ENCODE data around the gene IER3.

IER3 gene

GRCh38 chr6:30744054-30744805, at the start of gene IER3:
TSS of gene IER3 (minus strand) at chr6:30744547. CDS start at chr6:30744518, 29 bp downstream.
- peak; percentile 69 for TF ChIP-seq CTCF (conservative IDR thresholded peaks at IDR 0.05; ENCODE audit: low read depth, low read length)
- peak within 1 kb of the TSS; percentile 90 for H3K4me3 ChIP-seq (ENCODE audit: low read depth, low read length)
- peak; percentile 93 for DNase-seq (ENCODE audit: low read depth)

- DNase-seq (ENCODE audit: low read depth) = peak; percentile 89
- no peak for TF ChIP-seq CTCF (conservative IDR thresholded peaks at IDR 0.05; ENCODE audit: low read depth, low read length)
- H3K4me3 ChIP-seq (ENCODE audit: low read depth, low read length) = no peak overlapping the region
Measured at GRCh38 chr6:30793521-30794194, 49.3 kb upstream of the IER3 start.

- no peak overlapping the region for H3K4me3 ChIP-seq (ENCODE audit: low read depth, low read length)
- TF ChIP-seq CTCF (conservative IDR thresholded peaks at IDR 0.05; ENCODE audit: low read depth, low read length) = no peak
- no peak for DNase-seq (ENCODE audit: low read depth)
Measured at GRCh38 chr6:30792786-30793185, 48.4 kb upstream of the IER3 start.

- no peak overlapping the region for H3K4me3 ChIP-seq (ENCODE audit: low read depth, low read length)
- no peak for DNase-seq (ENCODE audit: low read depth)
- no peak for TF ChIP-seq CTCF (conservative IDR thresholded peaks at IDR 0.05; ENCODE audit: low read depth, low read length)
Measured at GRCh38 chr6:30790724-30791383, 46.5 kb upstream of the IER3 start.

GRCh38 chr6:30789606-30790005, 45.3 kb upstream of the IER3 start:
- TF ChIP-seq CTCF (conservative IDR thresholded peaks at IDR 0.05; ENCODE audit: low read depth, low read length) = no peak
- no peak overlapping the region for H3K4me3 ChIP-seq (ENCODE audit: low read depth, low read length)
- no peak for DNase-seq (ENCODE audit: low read depth)

GRCh38 chr6:30787954-30788353, 43.6 kb upstream of the IER3 start:
- no peak for TF ChIP-seq CTCF (conservative IDR thresholded peaks at IDR 0.05; ENCODE audit: low read depth, low read length)
- DNase-seq (ENCODE audit: low read depth) = peak; percentile 82
- no peak overlapping the region for H3K4me3 ChIP-seq (ENCODE audit: low read depth, low read length)
